ENCODE data around the gene KCNQ4.

The KCNQ4 gene

GRCh38 chr1:40838980-40839942, 55.7 kb downstream of the KCNQ4 start:
- H3K36me3 ChIP-seq (ENCODE audit: control insufficient read depth, insufficient read depth, low read length): no peaks in the 10 kb centered on the region
- no peak overlapping the region for H2AFZ ChIP-seq
- no peak for TF ChIP-seq CTCF (IDR thresholded peaks at IDR 0.05)
- H3K9ac ChIP-seq: no peak overlapping the region
- no peaks in the 10 kb centered on the region for H3K9me3 ChIP-seq (ENCODE audit: control insufficient read depth, low read length)
- no peaks in the 10 kb centered on the region for H3K27me3 ChIP-seq (ENCODE audit: control insufficient read depth, insufficient read depth, low read length)
- no peak overlapping the region for H3K4me3 ChIP-seq (ENCODE audit: low read depth, low read length)
- H3K4me1 ChIP-seq: no peaks in the 10 kb centered on the region
- no peaks in the 10 kb centered on the region for H3K79me2 ChIP-seq
- H3K27ac ChIP-seq: no peak overlapping the region
- no peak overlapping the region for H3K4me2 ChIP-seq (ENCODE audit: low read length)

- Histone ChIP-seq H3K36me3 (ENCODE audit: control insufficient read depth, insufficient read depth, low read length) (no peaks in the 10 kb centered on the region), H3K4me3 (ENCODE audit: low read depth, low read length) (no peak overlapping the region), H3K27ac (no peak overlapping the region), H3K79me2 (no peaks in the 10 kb centered on the region), H3K4me2 (ENCODE audit: low read length) (no peak overlapping the region), H3K4me1 (no peaks in the 10 kb centered on the region), H3K9me3 (ENCODE audit: control insufficient read depth, low read length) (no peaks in the 10 kb centered on the region), H3K9ac (no peak overlapping the region), H3K27me3 (ENCODE audit: control insufficient read depth, insufficient read depth, low read length) (no peaks in the 10 kb centered on the region), H2AFZ (no peak overlapping the region)
- no peak for TF ChIP-seq CTCF (IDR thresholded peaks at IDR 0.05)
These were observed 56.4 kb downstream of the KCNQ4 start for GRCh38 chr1:40839943-40840335.

GRCh38 chr1:40840526-40841323, 57.1 kb downstream of the KCNQ4 start:
- Histone ChIP-seq H3K4me3 (ENCODE audit: low read depth, low read length) (no peak overlapping the region), H3K36me3 (ENCODE audit: control insufficient read depth, insufficient read depth, low read length) (no peaks in the 10 kb centered on the region), H3K9me3 (ENCODE audit: control insufficient read depth, low read length) (no peaks in the 10 kb centered on the region), H3K79me2 (no peaks in the 10 kb centered on the region), H3K4me1 (no peaks in the 10 kb centered on the region), H3K27me3 (ENCODE audit: control insufficient read depth, insufficient read depth, low read length) (no peaks in the 10 kb centered on the region), H3K9ac (no peak overlapping the region), H2AFZ (no peak overlapping the region), H3K27ac (no peak overlapping the region), H3K4me2 (ENCODE audit: low read length) (no peak overlapping the region)
- no peak for TF ChIP-seq CTCF (IDR thresholded peaks at IDR 0.05)

- no peaks in the 10 kb centered on the region for H3K9me3 ChIP-seq (ENCODE audit: control insufficient read depth, low read length)
- TF ChIP-seq CTCF (IDR thresholded peaks at IDR 0.05): no peak
- H3K4me3 ChIP-seq (ENCODE audit: low read depth, low read length): no peak overlapping the region
- no peak overlapping the region for H2AFZ ChIP-seq
- H3K4me2 ChIP-seq (ENCODE audit: low read length): no peak overlapping the region
- H3K4me1 ChIP-seq: no peaks in the 10 kb centered on the region
- no peak overlapping the region for H3K9ac ChIP-seq
- H3K27ac ChIP-seq: no peak overlapping the region
- H3K79me2 ChIP-seq: no peaks in the 10 kb centered on the region
- no peaks in the 10 kb centered on the region for H3K27me3 ChIP-seq (ENCODE audit: control insufficient read depth, insufficient read depth, low read length)
- H3K36me3 ChIP-seq (ENCODE audit: control insufficient read depth, insufficient read depth, low read length): no peaks in the 10 kb centered on the region
These were observed 58.0 kb downstream of the KCNQ4 start for GRCh38 chr1:40841602-40842001.

Measured in parathyroid adenoma (tissue), 2 donors.